HEK293T (cell line): ENCODE results near the gene TARBP2.

Experiments used
- CTCF ChIA-PET: fragments of 350-600 bp; formaldehyde crosslinking; extraction: SDS; loops from one replicate; lab custom pipeline; 2021; ENCODE audit warnings: antibody characterized with exemption, inconsistent platforms; lab: Yijun Ruan, JAX
- POLR2A ChIA-PET: fragments of 350-600 bp; formaldehyde crosslinking; extraction: SDS; loops from one replicate; lab custom pipeline; 2020; ENCODE audit warnings: antibody characterized with exemption, inconsistent platforms; lab: Yijun Ruan, JAX
- DNase-seq: peaks from one replicate; pipeline ENCODE4 v3.0.0; 2012; ENCODE audit warnings: mixed read lengths; ENCODE audit errors: extremely low spot score
- ARNT ChIP-seq: fragments of 450-650 bp; IDR thresholded peaks from 2 replicates; pipeline ENCODE4 v1.6.1; 2017; ENCODE audit warnings: mild to moderate bottlenecking
- BHLHE40 ChIP-seq: fragments of 450-650 bp; IDR thresholded peaks from 2 replicates; pipeline ENCODE4 v1.6.1; 2016; ENCODE audit warnings: mild to moderate bottlenecking, moderate library complexity, borderline replicate concordance
- CTBP1 ChIP-seq: fragments of 450-650 bp; IDR thresholded peaks from 2 replicates; pipeline ENCODE4 v1.6.1; 2016; ENCODE audit warnings: borderline replicate concordance
- ELF4 ChIP-seq: fragments of 450-650 bp; IDR thresholded peaks from 2 replicates; pipeline ENCODE4 v1.6.1; 2017; ENCODE audit warnings: antibody characterized with exemption
- FOXA1 ChIP-seq: fragments of 450-650 bp; IDR thresholded peaks from 2 replicates; pipeline ENCODE4 v1.6.1; 2016; ENCODE audit warnings: mild to moderate bottlenecking
- FOXK2 ChIP-seq: fragments of 450-650 bp; IDR thresholded peaks from 2 replicates; pipeline ENCODE4 v1.6.1; 2016; ENCODE audit warnings: mild to moderate bottlenecking
- FOXM1 ChIP-seq: fragments of 450-650 bp; IDR thresholded peaks from 2 replicates; pipeline ENCODE4 v1.6.1; 2017; ENCODE audit warnings: mild to moderate bottlenecking, borderline replicate concordance
- HDGF ChIP-seq: fragments of 450-650 bp; IDR thresholded peaks from 2 replicates; pipeline ENCODE4 v1.6.1; 2017; ENCODE audit warnings: antibody characterized with exemption, borderline replicate concordance
- L3MBTL2 ChIP-seq: fragments of 450-650 bp; conservative IDR thresholded peaks from 2 replicates; pipeline ENCODE4 v1.6.1; 2016; ENCODE audit warnings: mild to moderate bottlenecking
- LEF1 ChIP-seq: fragments of 450-650 bp; IDR thresholded peaks from 2 replicates; pipeline ENCODE4 v1.6.1; 2017; ENCODE audit warnings: mild to moderate bottlenecking, borderline replicate concordance
- NFRKB ChIP-seq: fragments of 450-650 bp; IDR thresholded peaks from 2 replicates; pipeline ENCODE4 v1.6.1; 2016; ENCODE audit warnings: mild to moderate bottlenecking, moderate library complexity
- SP1 ChIP-seq: fragments of 450-650 bp; IDR thresholded peaks from 2 replicates; pipeline ENCODE4 v1.6.1; 2017
- SUZ12 ChIP-seq: fragments of 450-650 bp; IDR thresholded peaks from 2 replicates; pipeline ENCODE4 v1.6.1; 2016; ENCODE audit warnings: mild to moderate bottlenecking
- TARDBP ChIP-seq: fragments of 450-650 bp; IDR thresholded peaks from 2 replicates; pipeline ENCODE4 v1.6.1; 2016
- ZNF384 ChIP-seq: fragments of 450-650 bp; IDR thresholded peaks from 2 replicates; pipeline ENCODE4 v1.6.1; 2016
- TF ChIP-seq, protein P1 (sequence below): fragments of 450-650 bp; IDR thresholded peaks from 2 replicates; pipeline ENCODE4 v1.6.1; 2016

TARBP2 gene

GRCh38 chr12:53472056-53472582 is 29.0 kb upstream of the TARBP2 start:
- ChIA-PET CTCF (no interaction called here), POLR2A (interaction anchor here (0.9 to 3.1 kb wide), 3 partner anchors 8 to 29 kb away, joined by 3 to 12 read pairs (median 3); partner anchors contain the start of gene TARBP2)
- no peak for DNase-seq
- TF ChIP-seq FOXM1 (no peak), ZNF384 (no peak), ELF4 (no peak), FOXK2 (no peak), SP1 (no peak), FOXA1 (no peak), NFRKB (no peak), TARDBP (no peak), HDGF (no peak), SUZ12 (no peak), BHLHE40 (no peak)

- ChIA-PET POLR2A (interaction anchor here (3.0 to 3.1 kb wide), 2 partner anchors 16 to 27 kb away, joined by 9 to 12 read pairs; partner anchors contain the start of gene TARBP2), CTCF (no interaction called here)
- no peak for DNase-seq
- TF ChIP-seq NFRKB (no peak), TARDBP (no peak)
These were observed 27.0 kb upstream of the TARBP2 start for GRCh38 chr12:53474077-53474476.

DNA sequence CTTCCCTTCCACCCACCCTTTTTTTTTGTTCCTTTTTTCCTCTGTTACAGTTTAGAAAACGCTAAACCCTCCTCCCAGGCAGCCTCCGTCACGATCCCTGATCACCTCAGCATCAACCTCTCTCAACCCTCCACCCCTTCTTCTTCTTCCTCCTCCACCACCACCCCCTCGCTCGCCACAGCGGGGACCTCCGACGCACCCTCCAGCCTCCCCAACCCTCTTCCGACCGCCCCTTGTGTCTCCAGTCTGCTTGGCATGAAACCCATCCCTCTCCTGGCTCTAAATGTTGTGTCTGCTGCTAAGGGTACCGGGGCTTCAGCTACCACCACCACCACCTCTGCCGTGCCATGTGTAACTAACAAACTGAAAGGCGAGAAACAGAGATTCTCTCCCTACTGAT is 26.3 kb upstream of the TARBP2 start:
- POLR2A ChIA-PET = interaction anchor here (1.1 to 4.1 kb wide), 3 partner anchors 17 to 153 kb away, joined by 4 to 18 read pairs (median 9); partner anchors contain the start of genes AAAS and TARBP2
- no peak for TF ChIP-seq ZNF384
- no peak for DNase-seq
- CTCF ChIA-PET = interaction anchor here (1.0 kb wide), 1 partner anchor 34 kb away, joined by 4 read pairs; no protein-coding TSS in a partner anchor

DNA sequence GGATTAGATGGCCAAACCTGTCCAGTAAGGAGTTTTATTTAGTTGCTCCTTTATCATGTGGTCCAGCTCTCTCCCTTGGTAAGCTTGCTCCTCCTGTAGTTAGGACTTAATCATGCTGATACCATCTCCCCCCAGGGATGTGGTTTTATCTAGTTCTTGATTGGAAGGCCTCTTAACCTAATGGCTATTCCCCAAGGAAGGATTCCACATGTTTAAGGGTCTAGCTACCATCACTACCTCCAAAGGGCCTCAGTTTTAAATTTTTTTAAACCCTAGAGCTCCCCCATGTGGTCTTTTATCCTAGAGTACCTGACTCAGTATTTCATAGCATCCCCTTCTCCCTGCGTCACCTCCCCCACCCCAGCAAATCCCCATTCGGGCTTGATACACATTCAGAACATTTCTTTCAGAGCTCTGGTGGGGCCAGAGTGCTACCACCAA is 24.3 kb upstream of the TARBP2 start:
- CTCF ChIA-PET = interaction anchor here (0.6 to 2.2 kb wide), 6 partner anchors 15 to 257 kb away, joined by 3 to 8 read pairs (median 4); partner anchors contain the start of gene TARBP2
- POLR2A ChIA-PET = interaction anchor here (1.0 to 4.1 kb wide), 3 partner anchors 24 to 157 kb away, joined by 3 to 18 read pairs (median 3); partner anchors contain the start of gene TARBP2
- DNase-seq = peak; percentile 34
- TF ChIP-seq SP1 (no peak), HDGF (no peak), ZNF384 (no peak), ELF4 (no peak), ARNT (no peak), CTBP1 (no peak)
- TF ChIP-seq, protein P1, sequence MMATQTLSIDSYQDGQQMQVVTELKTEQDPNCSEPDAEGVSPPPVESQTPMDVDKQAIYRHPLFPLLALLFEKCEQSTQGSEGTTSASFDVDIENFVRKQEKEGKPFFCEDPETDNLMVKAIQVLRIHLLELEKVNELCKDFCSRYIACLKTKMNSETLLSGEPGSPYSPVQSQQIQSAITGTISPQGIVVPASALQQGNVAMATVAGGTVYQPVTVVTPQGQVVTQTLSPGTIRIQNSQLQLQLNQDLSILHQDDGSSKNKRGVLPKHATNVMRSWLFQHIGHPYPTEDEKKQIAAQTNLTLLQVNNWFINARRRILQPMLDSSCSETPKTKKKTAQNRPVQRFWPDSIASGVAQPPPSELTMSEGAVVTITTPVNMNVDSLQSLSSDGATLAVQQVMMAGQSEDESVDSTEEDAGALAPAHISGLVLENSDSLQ = no peak

DNA sequence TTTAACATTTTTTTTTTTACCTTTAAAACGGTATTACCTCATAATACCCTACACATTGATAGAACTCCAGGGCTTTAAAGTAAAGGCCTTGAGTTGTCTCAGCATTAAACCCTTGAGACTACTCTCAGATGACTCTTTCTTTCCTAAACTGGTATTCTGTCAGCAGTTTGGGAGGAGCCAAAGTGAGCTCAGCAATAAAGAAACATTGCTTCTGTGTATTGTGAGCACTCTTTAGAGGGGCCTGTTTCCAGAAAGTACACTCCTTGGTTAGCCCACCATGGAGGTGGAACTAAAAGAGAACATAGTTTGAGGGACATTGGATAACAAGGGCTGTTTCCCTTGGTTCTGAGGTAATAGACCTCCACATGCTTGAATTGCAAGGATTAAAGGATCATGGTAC is 22.2 kb upstream of the TARBP2 start:
- CTCF ChIA-PET = no interaction called here
- POLR2A ChIA-PET = interaction anchor here (1.9 kb wide), 1 partner anchor 99 kb away, joined by 5 read pairs; no protein-coding TSS in a partner anchor
- DNase-seq = no peak
- TF ChIP-seq L3MBTL2 = no peak
- no peak for TF ChIP-seq ARNT

- POLR2A ChIA-PET = interaction anchor here (1.9 kb wide), 1 partner anchor 100 kb away, joined by 5 read pairs; no protein-coding TSS in a partner anchor
- CTCF ChIA-PET = no interaction called here
- no peak for DNase-seq
- TF ChIP-seq BHLHE40 = no peak
- no peak for TF ChIP-seq FOXM1
- no peak for TF ChIP-seq HDGF
- no peak for TF ChIP-seq TARDBP
- TF ChIP-seq NFRKB = no peak
- no peak for TF ChIP-seq SP1
- TF ChIP-seq LEF1 = no peak
- TF ChIP-seq ELF4 = no peak
- TF ChIP-seq CTBP1 = no peak
- no peak for TF ChIP-seq ARNT
- TF ChIP-seq FOXK2 = no peak
- TF ChIP-seq, protein P1 = no peak
- no peak for TF ChIP-seq SUZ12
- TF ChIP-seq FOXA1 = no peak
- TF ChIP-seq ZNF384 = no peak
- no peak for TF ChIP-seq L3MBTL2
These were observed 21.8 kb upstream of the TARBP2 start for GRCh38 chr12:53479331-53479730.
